HG03439 (cell line): ENCODE results near the gene FAM107B.
"Not testable (repeated sequence)": the region's sequence is repeated elsewhere in the genome, so short reads cannot be mapped to it uniquely, and the experiment has no call there.

ENCODE experiments used
- ATAC-seq: cut with Tn5 transposase; IDR thresholded peaks from one replicate; pipeline ENCODE4 v1.9.1; 2021; ENCODE audit warnings: mild to moderate bottlenecking, moderate library complexity; ENCODE audit not compliant: unreplicated experiment

FAM107B gene

GRCh38 chr10:14604181-14605142, 170.2 kb downstream of the FAM107B start:
- ATAC-seq = peak; percentile 52

DNA sequence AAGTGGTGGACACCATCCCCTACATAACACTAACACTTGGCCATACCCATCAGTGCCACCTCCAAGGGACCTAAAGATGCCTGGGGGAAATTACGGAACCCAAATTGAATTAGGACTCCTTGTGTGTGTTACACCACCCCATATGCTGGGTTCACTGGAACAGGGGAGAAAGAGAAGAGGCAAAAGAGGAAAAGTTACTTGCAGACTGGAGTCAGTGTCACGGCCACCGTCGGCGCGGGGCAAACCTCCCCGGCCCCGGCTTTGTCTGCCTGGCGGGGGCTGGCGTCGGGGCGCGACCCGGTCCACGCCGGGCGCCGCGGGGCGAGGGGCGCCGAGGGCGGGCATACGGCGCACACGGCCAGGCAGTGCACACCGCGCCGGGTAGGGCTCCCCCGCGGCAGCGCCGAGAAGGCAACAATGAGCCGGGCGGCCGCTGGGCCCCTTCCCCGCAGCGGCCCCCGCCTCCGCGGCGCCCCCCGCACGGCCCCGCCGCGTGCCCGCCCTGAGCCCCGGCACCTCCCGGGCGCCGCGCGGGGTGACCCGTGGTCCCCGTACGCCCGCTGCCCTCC, 171.1 kb downstream of the FAM107B start:
- ATAC-seq = peak; percentile 15

DNA sequence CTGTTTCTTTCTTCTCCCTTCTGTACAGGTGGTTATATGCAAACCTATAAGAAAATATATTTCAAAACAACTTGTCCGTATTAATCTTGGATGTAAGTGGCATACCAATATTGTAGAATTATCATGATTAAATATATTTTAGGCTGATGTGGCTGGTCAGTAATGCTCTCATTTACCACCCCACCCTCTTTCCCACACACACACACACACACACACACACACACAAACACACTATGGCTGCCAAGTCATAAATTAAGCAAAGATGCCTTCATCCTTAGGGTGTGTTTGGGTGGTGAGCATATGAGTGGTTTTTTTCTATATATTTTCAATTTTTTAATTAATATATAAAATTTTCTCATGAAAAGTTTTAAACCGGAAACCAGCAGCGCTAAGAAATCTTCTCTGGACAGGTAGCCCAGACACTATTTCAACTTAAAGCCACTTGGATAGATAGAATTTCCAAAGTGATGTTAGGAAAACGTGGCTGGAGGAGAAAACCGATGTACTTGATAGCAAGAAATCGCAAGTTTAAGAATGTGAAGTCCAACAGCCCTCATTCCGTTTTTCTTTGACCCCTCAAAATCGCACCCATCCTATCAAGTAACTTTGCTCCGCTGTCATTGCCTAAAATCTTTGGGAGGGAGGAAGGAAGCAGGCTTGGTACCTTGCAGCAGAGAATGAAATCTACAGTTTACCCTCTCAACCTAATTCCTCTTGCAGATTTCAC, 171.7 kb downstream of the FAM107B start:
- no peak for ATAC-seq

GRCh38 chr10:14601872-14602725, 172.6 kb downstream of the FAM107B start:
- peak; percentile 44 for ATAC-seq

DNA sequence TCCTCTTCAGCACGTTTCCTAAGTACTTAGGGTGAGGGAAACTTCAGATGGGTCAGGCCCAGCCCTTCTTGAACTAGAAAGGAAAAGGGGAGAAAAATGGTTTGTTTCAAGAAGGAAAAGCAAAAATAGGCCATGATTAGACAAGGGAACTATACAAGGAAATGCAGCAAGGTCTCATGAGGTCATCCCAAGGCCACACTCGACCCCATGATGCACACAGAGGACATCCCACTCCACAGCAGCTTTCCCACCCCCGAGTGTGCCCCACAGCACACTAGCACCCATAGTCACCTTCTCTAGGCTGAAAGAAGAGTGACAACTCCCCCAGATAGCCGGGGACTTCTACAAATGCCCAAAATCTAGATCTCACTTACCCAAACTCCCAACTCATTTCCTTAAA, 173.4 kb downstream of the FAM107B start:
- ATAC-seq = no peak

GRCh38 chr10:14600065-14600464, 174.6 kb downstream of the FAM107B start:
- ATAC-seq = no peak

DNA sequence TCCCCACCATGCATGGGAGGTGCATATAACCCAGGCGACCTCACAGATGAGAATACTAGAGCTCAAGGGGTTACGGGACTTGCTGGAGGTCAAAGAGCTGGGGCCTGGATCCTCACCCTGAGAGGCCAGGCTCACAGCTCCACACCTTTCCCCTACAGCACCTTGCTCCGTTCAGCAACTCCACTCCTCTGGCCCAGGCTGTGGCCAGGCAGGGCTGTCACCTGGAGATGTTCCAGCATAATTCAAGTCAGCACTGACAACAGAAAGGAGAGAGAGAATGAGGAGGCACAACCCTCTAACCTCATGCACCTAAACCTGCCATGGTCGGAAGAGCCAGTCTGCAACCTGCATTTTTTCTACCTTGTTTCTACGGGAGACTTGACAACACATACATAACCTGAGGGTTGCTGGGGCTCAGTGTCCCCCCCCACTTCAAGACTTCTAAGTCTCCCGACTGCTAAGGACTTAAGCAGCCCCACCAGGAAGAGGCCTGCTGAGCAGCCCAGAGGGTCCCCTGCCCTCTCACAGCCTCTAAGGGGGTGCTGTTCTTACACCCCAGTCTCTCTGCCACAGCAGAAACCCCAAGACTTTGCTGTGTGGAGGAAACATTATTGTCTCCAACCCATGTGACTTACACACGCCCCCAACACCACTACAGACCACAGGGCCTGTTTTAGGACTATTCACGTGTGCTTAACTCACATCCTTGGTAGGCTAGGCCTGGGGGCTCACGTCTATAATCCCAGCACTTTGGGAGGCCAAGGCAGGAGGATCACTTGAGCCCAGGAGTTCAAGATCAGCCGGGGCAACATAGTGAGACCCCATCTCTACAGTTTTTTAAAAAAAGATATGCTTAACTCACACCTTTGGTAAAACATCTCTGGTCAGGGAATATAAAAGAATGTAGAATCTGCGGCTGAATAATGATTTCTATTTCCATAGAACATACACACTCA, 175.6 kb downstream of the FAM107B start:
- ATAC-seq = no peak

GRCh38 chr10:14595526-14596182, 179.0 kb downstream of the FAM107B start:
- no peak for ATAC-seq

GRCh38 chr10:14594878-14595525, 179.7 kb downstream of the FAM107B start:
- no peak for ATAC-seq

- ATAC-seq = no peak
Observed at GRCh38 chr10:14593806-14594205, 180.9 kb downstream of the FAM107B start.

- no peak for ATAC-seq
Observed at GRCh38 chr10:14592566-14592965, 182.1 kb downstream of the FAM107B start.

GRCh38 chr10:14592026-14592425, 182.7 kb downstream of the FAM107B start:
- no peak for ATAC-seq

GRCh38 chr10:14588938-14589294, 185.8 kb downstream of the FAM107B start:
- ATAC-seq = not testable (repeated sequence)

DNA sequence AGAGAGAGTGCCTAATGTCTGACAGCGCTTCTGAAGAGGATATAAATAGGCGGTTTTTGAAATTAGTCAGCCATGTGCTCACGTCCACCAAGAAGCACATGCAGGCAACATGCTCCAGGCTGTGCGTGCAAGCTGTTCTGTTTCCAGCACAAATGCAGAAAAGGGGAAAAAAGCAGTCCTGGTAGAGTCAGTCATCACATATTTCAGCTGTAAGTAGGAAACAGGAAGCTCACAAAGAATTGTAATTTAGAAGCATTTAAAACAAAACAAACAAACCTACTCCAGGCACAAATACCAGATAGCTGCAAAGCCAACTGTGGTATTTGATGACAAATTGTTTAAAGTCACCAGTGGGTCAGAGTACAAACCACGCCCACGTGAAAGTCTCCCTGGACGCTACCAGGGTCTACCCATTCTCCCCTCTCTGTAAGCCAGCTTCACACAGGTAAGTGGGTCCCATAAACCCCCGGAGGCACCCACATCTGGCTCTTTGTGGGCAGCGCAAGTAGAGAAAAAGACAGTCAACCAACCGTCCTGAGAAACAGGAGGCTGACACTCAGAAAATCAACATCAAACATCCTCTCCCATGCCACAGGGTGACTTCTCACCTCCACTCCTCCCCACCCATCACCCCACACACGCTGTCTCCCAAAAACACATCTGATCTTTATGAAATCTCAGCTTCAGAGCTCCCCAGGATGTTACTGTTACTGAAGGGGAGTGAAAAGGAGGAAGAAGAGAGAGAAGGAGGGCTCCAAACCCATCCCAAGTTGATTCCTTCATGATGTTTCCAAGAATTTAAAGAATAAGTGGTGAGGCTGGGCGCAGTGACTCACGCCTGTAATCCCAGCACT, 186.4 kb downstream of the FAM107B start:
- peak; percentile 62 for ATAC-seq

- no peak for ATAC-seq
Observed at GRCh38 chr10:14587540-14588083, 187.1 kb downstream of the FAM107B start.

DNA sequence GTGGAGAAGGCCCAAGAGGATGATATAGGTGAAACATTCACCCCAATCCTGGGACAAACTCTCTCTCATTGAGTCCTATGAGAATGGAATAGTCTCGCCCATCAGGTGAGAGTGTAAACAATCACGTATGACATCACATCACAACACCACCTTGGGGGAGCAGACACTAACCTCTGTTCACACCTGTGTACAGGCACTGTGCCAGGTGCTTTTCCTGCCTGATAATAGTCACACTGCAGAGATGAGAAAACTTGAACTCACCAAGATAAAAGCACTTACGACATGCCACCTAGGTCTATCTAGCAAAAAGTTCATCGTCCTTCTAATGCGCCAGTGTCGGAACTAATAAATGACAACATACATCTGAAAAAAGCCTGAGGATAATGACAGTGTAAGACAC, 187.8 kb downstream of the FAM107B start:
- no peak for ATAC-seq
